NCI-H345 (cell line): ENCODE measurements around the gene MYEF2.
A peak's percentile ranks its signal among the peaks of the same experiment; 100 is the strongest.

Source experiments
- DNase-seq: peaks from one replicate; lab custom pipeline; 2025; lab: John Stamatoyannopoulos, UW

MYEF2 gene

DNA sequence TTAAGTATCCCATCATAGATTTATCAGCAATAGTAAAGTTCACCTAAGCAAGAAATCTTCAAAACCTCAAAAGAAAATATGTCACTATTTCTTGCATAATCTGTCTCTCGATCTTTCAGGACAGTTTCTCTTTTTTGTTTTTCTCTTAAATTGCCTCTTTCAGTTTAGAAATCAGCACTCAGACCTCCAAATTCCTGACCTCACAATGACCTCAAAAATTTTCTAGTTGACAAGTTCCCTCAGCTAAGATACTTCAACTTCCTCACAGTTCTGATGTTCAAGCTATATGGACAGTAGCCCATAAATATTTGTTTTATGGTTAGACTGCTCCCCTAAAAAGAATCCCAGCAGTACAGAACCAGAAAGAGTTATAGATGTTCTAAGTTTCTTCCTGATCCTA lies 33.2 kb downstream of the MYEF2 start:
- no peak for DNase-seq

DNA sequence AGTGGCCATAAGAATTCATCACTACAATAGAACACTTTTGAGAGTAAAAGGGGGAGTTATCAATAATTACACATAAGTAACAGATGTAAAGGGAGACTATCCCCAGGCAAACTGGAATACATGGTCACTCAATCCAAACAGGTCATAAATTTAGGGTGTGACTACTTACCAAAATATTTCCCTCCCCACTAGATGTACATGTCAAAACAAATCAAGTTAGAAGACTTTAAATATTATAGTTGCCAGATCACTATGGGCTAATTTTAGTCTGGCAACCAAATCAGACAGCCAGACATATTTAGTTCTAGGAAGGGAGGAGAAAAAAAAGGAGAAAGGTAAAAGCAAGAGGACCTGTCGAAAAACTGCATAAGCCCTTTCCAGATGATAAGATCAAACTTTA lies 34.2 kb downstream of the MYEF2 start:
- no peak for DNase-seq

DNA sequence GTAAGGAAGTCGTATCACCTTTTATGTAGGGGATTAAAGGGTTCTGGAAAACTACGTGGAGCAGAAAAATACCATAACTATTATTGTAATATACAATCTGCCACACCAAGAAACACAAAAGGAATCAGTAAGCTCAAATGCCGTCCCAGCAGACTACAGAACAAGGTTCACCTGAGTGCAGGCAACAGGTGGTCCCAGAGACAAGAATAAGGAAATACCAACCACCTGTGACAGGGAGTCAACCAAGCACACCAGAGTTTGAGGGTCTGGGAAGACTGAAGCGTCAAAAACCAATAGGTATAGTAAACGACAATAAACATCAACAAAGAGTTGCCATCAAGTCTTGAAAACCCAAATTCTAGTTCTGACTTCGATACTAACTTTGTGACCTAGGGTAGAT lies 45.2 kb downstream of the MYEF2 start:
- no peak for DNase-seq

DNA sequence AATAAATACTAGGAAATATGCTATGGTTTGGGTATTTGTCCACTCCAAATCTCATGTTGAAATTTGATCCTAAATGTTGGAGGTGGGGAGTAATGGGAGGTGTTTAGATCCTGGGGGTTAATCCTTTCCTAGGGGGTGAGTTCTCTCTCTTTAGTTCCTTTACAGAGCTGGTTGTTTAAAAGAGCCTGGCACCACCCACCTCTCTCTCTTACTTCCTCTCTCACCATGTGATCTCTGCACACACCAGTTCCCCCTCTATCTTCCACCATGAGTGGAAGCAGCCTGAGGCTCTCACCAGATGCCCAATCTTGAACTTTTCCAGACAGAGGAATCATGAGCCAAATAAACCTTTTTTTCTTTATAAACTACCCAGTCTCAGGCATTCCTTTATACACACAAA lies 46.8 kb downstream of the MYEF2 start:
- DNase-seq: no peak

DNA sequence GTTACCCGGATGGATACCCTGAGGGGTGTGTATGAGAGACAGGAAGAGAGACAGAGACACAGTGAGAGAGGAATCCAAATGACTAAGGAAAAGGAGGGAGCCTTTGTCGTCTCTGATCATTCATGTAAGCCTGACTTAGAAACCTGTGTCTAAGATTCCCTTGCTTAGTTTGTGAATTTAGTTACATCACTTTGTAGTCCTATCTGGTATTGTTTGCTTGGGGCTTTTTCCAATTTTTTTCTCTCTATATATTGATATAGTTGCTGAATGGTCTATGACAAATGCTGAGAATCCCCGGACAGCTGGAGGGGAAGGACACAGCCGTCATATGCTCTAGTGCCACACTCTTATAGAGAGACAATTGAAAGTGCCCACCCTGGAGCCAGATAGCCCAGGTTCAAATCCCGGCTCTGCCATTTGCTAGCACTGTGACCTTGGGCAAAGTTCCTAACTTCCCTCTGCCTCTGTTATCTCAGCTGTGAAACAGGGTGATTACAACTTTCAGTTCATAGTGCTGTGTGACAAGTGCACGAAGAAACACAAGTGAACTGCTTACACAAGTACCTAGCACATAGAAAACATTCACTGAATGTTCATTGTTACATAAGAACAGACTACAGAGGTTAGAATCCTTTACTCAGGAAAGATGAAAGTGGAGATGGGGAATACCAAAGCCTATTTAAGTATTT lies 51.3 kb downstream of the MYEF2 start:
- no peak for DNase-seq

DNA sequence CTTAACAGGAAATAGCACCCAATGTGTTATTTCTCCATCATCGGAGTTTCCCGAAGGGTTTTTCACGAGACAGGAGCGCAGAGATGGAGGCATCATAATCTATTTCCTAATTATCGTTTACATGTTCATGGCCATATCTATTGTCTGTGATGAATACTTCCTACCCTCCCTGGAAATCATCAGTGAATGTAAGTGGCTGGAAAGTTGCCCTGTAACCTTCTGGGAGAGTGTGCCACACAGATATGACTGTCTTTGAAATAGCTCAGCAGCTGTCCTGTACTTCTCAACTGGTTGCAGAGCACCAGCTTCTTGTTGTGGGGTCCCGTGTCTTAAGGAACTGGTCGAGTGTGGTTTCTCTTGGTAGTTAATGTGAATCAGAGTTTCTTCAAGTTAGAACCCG lies 56.2 kb downstream of the MYEF2 start:
- DNase-seq: no peak

DNA sequence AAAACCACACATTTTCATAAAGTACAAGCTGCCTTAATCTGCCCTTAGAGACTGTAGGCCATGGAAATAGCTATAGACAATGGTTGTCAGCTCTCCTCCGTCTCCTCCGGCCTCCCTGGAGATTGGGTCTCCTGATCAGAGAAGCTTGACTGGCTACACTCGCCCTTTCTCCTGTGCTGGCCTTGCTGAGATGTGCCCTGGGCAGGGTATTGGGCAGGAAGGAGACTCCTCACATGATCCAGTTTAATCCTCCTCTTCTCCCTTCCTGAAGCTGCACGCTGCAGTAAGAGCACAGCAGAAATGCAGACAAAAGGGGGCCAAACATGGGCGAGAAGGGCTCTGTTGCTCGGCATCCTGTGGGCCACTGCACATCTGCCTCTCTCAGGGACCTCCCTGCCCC lies 57.4 kb downstream of the MYEF2 start, which contains the start of gene SLC24A5:
Gene SLC24A5 (plus strand): TSS at position 246 of the 400 bp plus-strand sequence. CDS start 55 bp downstream, at position 301.
- no peak for DNase-seq

DNA sequence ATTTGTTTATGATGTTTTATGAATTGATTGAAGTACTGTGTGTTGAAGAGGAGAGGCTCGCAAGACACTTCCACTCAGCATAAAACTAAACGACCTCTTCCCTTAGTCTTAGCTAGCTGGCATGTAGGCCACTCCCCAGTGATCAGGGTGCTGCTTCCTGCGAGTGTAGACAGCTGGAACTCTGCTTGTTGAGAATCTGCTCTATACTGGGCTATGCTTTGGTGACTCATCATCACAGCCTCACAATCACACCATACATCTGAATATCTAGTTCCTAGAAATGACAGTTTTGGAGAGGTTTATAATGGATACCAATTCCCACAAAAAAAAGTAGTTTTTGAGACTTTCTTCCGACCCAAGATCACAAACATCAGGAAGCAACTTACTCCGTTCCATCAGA lies 58.8 kb downstream of the MYEF2 start:
- no peak for DNase-seq

DNA sequence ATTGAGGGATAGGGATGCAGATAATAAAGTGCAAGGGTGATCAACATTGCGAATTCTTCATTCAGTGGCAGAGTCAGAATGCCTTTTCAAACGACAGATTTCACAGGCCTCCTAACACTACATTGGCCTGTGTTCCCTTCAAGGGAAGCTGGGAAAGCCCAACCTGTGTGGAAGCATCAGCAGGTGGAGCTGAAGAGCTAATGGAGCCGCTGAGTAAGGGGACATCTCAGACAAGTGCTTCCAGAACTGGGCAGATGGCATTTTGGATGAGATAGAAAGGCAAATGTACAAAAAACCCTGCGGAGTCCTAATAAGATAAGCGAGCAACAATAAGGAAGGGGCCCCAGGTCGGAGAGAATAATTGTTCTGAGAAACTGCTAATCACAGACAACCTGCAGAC lies 65.9 kb downstream of the MYEF2 start:
- peak; percentile 35 for DNase-seq

DNA sequence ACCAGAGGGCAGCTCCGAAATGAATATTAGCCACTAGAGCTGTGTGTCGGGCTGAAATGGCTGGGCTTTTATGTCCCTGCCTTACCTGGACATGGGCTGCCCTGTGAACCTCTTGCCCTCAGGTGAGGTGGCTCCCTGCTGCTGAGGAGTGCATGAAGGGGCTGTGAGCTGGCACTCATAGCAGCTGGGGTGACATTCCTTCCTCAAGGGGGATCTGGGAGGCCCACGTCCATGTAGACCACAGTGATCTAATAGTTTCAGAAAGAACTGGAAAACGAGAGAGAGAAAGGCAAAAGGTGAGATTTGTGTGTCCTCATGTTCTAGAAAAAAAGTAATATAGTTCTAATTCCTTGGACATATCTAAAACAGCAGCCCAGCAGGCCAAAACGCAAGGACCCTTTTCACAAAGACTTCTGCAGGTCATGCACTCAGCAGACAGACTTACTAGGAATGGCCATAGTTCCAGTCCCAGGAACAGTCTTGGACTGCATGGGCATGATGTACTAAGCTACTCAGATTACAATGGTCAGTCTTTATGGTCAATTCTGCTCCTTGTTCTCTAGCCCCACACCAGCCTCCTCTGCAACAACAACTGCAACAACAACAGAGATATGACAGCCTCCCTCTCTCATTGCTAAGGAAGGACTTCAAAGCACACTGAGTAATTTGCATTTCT lies 68.1 kb downstream of the MYEF2 start:
- DNase-seq: no peak

DNA sequence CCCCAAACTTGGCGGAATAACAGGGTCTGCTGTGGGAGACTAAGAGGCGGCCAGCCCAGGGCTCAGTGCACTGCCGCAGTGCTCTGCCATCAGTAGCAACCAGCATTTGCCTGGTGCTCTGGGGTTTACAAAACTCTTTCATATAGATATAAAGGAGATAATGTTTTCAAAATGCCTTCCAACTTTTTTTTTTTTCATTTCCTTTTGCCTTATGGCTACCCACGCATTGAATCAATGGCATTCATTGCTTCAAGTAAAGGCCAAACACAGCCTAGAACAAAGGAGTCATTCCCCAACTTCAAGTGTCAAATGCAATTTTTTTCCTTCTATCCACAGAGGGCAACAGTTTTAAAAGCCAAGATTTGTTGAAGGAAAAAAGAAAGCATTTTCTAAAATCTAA lies 68.9 kb downstream of the MYEF2 start:
- DNase-seq: no peak

DNA sequence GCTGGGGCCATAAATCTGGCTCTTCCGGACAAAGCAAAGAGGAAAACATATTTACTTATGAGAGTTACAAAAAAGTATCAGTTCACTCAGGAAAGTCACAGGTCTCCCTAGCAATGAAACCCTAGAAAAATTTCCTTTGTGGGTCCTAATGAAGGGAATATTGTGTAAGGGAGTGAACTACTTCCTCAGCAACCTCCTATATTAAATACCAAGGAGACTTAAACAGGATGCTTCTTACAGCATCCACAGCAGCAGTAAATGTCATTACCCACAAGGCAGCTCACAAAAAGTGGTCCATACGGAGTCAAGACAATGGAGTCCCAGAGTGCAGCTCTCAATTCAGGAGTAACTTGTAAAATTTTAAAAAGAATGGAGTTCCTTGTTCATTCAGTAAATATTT lies 72.2 kb downstream of the MYEF2 start:
- no peak for DNase-seq

DNA sequence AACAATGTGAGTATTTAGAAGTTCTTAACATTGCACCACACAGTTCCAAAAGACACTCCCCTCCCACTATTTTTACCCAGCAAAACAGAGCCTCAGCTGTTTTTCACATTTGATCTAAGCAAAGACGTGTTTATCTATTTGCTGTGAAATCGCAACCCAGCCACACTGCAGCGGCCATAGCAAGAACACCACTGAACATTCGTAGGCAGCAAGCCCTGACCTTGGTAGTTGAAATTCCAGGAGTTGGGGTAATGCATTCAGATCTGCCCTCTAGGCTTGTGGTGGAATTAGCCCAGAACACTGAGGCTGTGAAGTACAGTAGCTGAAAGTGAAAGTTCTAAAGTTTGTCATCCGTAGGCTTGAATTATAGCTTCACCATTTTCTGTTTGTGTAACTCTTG lies 74.4 kb downstream of the MYEF2 start:
- DNase-seq: no peak

DNA sequence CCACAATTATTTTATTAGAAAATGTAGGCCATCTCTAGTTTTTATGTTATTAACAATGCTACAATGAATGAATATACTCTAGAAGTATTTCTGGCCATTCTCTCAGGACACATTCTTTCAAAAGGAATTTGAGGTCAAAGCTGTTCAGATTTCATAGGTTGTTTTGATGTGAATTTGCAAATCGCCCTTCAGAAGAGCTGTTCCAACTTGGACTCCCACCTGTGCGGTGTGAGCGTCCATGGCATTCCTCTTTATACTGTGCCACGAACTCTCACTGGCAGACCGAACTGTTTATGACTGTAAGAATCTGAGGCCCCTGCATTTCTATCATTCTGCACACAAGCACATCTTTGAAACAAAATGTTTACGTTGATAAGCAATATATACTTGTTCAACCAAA lies 75.9 kb downstream of the MYEF2 start:
- no peak for DNase-seq

DNA sequence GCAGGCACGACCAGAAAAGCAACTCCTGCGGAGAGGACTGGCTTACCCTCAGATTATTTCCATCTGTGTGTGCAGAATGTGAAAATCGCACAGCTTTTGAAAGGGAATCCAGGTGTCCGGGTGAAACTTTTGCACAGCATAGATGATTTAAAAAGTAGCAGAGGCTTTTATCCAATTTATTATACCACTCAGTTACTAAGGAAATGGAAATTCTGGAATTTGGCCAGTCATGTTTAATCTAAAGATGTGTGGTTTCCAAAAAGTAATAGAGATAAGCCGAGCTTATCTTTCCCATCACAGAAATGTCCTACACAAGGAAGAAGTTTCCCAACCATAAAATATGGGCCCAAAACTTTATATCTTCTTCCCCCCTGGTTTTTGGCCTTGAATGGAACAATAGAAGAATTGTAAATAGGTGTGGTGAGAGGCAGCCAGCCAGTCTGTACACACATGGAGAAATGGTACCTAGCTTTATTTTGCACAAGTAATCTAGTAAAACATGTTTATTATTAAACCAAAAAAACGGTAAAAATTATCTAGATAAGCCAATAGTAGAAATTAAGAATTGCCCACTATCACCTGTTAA lies 76.6 kb downstream of the MYEF2 start:
- DNase-seq: no peak

DNA sequence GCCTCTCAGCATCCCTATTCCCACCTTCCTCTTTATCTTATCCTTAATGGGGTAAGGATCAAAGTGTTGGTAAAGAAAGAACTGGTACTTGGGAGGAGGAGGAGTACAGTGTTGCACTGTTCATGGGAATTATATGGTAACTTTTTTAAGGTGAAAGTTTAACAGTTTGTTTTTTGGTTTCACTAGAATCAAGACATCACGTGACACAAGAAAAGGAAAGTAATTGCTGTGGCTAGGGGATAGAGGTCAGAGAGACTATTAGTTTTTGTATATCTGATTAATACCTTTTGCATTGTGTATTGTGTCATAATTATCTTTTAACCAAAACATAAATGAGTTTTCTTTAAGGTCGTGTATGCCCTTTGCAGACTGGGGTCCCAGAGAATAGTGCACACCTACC lies 80.8 kb downstream of the MYEF2 start:
- DNase-seq: no peak

DNA sequence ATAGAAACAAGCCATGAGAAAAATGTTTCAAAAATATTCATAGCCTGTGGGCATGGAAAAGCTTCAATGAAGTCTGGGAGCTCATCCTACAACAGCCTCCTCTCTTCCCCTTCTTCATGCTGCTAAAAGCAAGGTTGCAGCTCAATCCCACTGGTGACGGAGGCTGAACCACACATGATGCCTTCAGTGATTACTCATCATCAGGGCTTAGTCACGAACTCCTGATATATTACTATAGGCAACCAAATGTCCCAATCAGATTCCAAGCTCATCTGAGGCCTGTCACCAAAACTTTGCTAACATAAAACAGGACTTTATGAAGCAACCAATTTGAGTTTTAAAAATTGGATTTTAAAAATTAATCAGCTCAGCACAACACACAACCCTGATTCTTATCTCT lies 81.3 kb downstream of the MYEF2 start:
- DNase-seq: no peak

DNA sequence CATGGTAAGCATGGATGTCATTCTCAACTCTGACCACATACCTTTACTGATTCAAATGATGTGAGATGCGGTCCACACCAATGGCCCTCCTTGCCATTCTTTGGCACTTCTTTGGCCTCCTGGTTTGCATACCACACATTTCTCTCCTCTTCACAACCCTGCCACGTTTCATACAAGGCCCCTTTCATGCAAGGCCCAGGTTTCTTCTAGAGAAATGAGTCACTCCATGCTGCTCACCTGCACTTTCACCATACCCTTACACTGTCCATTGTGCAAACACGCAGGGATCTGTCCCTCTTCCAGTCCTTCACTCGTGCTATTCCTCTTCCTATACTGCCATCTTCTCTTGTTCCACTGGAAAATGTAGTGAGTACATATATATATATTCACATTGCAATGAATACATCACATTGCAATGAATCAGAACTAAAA lies 81.7 kb downstream of the MYEF2 start:
- no peak for DNase-seq

DNA sequence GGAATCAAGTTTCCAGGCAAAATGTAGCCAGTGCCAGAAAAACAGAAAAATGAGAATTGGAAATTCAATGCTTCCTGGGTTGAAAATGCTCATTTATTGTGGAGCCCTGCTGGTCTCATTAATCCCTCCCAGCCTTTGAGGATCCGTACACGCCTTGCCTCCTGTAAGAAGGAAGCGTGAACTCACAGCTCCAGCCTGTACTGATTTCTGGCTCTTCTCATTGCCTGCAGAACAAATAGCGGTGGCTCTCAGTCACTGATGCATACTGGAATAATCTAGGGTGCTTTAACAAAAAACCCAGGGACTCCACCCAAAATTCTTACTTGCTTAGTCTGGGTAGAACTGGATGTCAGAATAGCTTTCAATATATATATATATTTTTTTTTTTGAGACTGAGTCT lies 86.6 kb downstream of the MYEF2 start:
- no peak for DNase-seq

DNA sequence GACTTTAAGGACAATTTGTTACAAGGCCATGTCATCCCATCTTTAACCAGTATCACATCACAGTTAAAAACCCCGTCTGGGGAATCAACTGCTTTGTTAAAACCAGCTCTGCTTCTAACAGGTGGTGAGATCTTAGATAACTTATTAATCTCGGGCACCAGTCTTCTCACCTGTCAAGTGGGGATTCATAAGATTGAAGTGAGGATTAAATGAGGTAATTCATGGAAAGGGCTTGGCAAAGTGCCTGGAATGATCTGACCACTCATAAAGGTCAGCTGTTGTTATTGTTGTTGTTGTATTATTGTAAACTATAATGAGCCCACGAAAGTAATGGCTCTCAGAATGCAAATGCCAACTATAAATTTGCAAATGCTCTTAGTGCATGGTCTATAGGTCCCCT lies 87.4 kb downstream of the MYEF2 start:
- peak; percentile 8 for DNase-seq

DNA sequence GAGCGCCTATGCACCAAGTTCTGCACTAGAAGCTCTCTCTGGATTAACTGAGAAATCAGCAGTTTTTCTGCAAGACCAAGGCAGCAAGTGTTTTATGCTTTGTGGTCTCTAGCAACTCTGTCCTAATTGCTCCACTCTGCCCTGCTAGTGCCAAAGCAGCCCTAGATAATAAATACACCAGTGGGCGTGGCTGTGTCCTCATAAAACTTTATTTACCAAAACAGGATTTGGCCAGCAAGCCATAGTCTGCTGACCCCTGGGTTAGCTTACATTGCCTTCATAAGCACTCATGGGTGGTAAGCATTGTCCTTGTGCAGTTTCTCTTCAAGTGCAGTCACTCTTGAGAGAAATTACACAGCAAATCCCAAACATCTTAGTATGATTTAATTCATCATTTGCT lies 88.0 kb downstream of the MYEF2 start:
- DNase-seq: peak; percentile 27

DNA sequence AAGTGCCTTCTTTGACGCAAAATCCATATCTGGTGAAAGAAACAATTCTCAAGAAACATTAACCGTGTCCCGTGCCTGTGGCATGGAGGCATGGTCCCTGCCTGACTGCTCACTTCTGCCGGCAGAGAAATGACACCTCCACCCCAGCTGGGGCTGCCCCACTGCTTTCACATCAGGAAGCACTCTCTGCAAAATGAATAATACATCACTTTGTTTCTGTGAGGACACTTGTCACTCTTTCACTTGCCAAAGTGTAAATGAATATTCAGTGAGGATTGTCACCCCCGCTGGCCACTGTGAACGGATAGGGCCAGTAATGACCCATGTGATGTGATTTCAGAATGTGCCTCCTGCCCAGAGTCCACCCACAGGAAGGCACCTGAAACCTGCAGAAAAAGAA lies 88.4 kb downstream of the MYEF2 start:
- DNase-seq: peak; percentile 25

DNA sequence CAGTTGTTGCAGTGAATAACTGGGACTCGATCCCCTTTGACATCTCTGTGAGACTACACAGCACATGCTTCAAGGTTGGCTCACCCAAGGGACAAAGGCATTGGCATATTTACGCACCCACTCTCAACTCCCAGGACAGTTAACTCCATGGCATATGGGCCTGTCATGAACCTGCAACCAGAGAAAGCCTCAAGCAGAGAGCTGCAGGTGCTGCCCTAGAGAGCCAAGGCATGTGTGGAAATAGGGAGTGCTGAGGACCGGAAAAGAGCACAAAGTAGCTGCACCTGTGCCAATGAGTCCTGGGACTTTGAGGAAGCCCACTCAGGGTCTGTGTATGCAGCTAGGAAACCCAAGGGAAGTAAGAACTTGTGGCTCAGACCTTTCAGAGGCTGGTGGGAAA lies 90.3 kb downstream of the MYEF2 start:
- DNase-seq: no peak

DNA sequence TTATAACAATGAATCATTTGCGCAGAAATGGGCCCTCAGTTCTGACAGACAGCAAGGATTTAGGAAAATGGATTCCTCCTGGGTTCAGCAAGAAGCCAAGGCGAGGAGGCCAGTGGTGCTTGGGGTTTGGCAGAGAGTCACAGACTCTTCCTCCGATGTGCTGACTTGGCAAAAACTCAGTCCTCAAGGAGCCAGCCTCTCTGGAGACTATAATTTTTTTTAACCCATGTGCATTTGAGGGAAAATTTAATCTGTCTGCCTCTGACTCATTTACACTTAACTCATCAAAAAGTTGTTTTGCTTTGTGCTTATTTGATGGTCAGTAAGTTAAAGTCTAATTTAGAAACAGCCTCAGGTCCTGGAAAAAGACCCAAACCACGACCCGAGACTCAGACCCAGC lies 91.5 kb downstream of the MYEF2 start:
- no peak for DNase-seq
